Brain microvascular endothelial cell (primary cell): ENCODE measurements around the gene DDX39B.

ENCODE experiments used
- DNase-seq: peaks from one replicate; pipeline ENCODE4 v3.0.0-alpha.2; 2020
- H3K27ac ChIP-seq: fragments of 250-450 bp; sonication (Bioruptor Pico); 2 replicates; pipeline ENCODE4 v1.5.1; 2020; ENCODE audit warnings: mild to moderate bottlenecking, moderate library complexity
- H3K27me3 ChIP-seq: fragments of 250-450 bp; sonication (Bioruptor Pico); replicated peaks from 2 replicates; pipeline ENCODE4 v1.5.1; 2020; ENCODE audit warnings: mild to moderate bottlenecking
- H3K36me3 ChIP-seq: fragments of 250-450 bp; sonication (Bioruptor Pico); replicated peaks from 2 replicates; pipeline ENCODE4 v1.5.1; 2020; ENCODE audit warnings: mild to moderate bottlenecking
- H3K4me3 ChIP-seq: 2 replicates; pipeline ENCODE4 v1.5.1; 2011; ENCODE audit warnings: low read depth, mild to moderate bottlenecking, control low read depth, low read length, moderate library complexity
- in situ Hi-C: cut with HindIII; loops from 2 replicates; pipeline ENCODE4 v1.10.0; 2017; ENCODE audit warnings: low sequenced_read_pairs, low pct_ligation_motif_present
- TF ChIP-seq, protein P1 (sequence below): IDR thresholded peaks from 2 replicates; pipeline ENCODE4 v1.5.1; 2011; ENCODE audit warnings: low read depth, mild to moderate bottlenecking, moderate library complexity, low read length, control low read depth, inconsistent platforms; ENCODE audit errors: missing control alignments

The DDX39B gene

DNA sequence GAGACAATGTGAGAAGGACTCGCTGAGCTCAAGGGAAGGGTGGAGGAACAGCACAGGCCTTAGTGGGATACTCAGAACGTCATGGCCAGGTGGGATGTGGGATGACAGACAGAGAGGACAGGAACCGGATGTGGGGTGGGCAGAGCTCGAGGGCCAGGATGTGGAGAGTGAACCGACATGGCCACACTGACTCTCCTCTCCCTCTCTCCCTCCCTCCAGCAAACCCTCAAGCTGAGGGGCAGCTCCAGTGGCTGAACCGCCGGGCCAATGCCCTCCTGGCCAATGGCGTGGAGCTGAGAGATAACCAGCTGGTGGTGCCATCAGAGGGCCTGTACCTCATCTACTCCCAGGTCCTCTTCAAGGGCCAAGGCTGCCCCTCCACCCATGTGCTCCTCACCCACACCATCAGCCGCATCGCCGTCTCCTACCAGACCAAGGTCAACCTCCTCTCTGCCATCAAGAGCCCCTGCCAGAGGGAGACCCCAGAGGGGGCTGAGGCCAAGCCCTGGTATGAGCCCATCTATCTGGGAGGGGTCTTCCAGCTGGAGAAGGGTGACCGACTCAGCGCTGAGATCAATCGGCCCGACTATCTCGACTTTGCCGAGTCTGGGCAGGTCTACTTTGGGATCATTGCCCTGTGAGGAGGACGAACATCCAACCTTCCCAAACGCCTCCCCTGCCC, 35.2 kb upstream of the DDX39B start:
- TF ChIP-seq, protein P1, sequence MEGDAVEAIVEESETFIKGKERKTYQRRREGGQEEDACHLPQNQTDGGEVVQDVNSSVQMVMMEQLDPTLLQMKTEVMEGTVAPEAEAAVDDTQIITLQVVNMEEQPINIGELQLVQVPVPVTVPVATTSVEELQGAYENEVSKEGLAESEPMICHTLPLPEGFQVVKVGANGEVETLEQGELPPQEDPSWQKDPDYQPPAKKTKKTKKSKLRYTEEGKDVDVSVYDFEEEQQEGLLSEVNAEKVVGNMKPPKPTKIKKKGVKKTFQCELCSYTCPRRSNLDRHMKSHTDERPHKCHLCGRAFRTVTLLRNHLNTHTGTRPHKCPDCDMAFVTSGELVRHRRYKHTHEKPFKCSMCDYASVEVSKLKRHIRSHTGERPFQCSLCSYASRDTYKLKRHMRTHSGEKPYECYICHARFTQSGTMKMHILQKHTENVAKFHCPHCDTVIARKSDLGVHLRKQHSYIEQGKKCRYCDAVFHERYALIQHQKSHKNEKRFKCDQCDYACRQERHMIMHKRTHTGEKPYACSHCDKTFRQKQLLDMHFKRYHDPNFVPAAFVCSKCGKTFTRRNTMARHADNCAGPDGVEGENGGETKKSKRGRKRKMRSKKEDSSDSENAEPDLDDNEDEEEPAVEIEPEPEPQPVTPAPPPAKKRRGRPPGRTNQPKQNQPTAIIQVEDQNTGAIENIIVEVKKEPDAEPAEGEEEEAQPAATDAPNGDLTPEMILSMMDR, result no peak
- H3K27ac ChIP-seq, result no peak overlapping the region
- H3K4me3 ChIP-seq, result no peak overlapping the region
- H3K27me3 ChIP-seq, result no peaks in the 10 kb centered on the region
- DNase-seq, result no peak
- in situ Hi-C loops, result no loop called here
- no peaks in the 10 kb centered on the region for H3K36me3 ChIP-seq

DNA sequence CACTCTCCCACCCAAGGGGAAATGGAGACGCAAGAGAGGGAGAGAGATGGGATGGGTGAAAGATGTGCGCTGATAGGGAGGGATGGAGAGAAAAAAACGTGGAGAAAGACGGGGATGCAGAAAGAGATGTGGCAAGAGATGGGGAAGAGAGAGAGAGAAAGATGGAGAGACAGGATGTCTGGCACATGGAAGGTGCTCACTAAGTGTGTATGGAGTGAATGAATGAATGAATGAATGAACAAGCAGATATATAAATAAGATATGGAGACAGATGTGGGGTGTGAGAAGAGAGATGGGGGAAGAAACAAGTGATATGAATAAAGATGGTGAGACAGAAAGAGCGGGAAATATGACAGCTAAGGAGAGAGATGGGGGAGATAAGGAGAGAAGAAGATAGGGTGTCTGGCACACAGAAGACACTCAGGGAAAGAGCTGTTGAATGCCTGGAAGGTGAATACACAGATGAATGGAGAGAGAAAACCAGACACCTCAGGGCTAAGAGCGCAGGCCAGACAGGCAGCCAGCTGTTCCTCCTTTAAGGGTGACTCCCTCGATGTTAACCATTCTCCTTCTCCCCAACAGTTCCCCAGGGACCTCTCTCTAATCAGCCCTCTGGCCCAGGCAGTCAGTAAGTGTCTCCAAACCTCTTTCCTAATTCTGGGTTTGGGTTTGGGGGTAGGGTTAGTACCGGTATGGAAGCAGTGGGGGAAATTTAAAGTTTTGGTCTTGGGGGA, 34.3 kb upstream of the DDX39B start:
- no peak for DNase-seq
- no peak overlapping the region for H3K27ac ChIP-seq
- in situ Hi-C loops, result no loop called here
- H3K36me3 ChIP-seq, result no peaks in the 10 kb centered on the region
- TF ChIP-seq, protein P1, result no peak
- no peak overlapping the region for H3K4me3 ChIP-seq
- no peaks in the 10 kb centered on the region for H3K27me3 ChIP-seq

DNA sequence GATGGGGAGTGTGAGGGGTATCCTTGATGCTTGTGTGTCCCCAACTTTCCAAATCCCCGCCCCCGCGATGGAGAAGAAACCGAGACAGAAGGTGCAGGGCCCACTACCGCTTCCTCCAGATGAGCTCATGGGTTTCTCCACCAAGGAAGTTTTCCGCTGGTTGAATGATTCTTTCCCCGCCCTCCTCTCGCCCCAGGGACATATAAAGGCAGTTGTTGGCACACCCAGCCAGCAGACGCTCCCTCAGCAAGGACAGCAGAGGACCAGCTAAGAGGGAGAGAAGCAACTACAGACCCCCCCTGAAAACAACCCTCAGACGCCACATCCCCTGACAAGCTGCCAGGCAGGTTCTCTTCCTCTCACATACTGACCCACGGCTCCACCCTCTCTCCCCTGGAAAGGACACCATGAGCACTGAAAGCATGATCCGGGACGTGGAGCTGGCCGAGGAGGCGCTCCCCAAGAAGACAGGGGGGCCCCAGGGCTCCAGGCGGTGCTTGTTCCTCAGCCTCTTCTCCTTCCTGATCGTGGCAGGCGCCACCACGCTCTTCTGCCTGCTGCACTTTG, 33.6 kb upstream of the DDX39B start, which contains the start of gene TNF:
TNF (plus strand) TSS at position 231 of the 567 bp plus-strand sequence; CDS start at position 408, 177 bp downstream.
- TF ChIP-seq, protein P1, result no peak
- no peak for DNase-seq
- Histone ChIP-seq H3K4me3 (no peak within 1 kb of the TSS), H3K27me3 (no peaks in the 10 kb centered on the region), H3K36me3 (no peaks in the 10 kb centered on the region), H3K27ac (no peak within 1 kb of the TSS)
- in situ Hi-C loops, result no loop called here

DNA sequence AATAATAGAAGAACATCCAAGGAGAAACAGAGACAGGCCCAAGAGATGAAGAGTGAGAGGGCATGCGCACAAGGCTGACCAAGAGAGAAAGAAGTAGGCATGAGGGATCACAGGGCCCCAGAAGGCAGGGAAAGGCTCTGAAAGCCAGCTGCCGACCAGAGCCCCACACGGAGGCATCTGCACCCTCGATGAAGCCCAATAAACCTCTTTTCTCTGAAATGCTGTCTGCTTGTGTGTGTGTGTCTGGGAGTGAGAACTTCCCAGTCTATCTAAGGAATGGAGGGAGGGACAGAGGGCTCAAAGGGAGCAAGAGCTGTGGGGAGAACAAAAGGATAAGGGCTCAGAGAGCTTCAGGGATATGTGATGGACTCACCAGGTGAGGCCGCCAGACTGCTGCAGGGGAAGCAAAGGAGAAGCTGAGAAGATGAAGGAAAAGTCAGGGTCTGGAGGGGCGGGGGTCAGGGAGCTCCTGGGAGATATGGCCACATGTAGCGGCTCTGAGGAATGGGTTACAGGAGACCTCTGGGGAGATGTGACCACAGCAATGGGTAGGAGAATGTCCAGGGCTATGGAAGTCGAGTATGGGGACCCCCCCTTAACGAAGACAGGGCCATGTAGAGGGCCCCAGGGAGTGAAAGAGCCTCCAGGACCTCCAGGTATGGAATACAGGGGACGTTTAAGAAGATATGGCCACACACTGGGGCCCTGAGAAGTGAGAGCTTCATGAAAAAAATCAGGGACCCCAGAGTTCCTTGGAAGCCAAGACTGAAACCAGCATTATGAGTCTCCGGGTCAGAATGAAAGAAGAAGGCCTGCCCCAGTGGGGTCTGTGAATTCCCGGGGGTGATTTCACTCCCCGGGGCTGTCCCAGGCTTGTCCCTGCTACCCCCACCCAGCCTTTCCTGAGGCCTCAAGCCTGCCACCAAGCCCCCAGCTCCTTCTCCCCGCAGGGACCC, 32.6 kb upstream of the DDX39B start:
- H3K4me3 ChIP-seq, result no peak overlapping the region
- in situ Hi-C loops, result no loop called here
- no peak overlapping the region for H3K27ac ChIP-seq
- H3K36me3 ChIP-seq, result no peaks in the 10 kb centered on the region
- no peak for DNase-seq
- TF ChIP-seq, protein P1, result no peak
- no peaks in the 10 kb centered on the region for H3K27me3 ChIP-seq

DNA sequence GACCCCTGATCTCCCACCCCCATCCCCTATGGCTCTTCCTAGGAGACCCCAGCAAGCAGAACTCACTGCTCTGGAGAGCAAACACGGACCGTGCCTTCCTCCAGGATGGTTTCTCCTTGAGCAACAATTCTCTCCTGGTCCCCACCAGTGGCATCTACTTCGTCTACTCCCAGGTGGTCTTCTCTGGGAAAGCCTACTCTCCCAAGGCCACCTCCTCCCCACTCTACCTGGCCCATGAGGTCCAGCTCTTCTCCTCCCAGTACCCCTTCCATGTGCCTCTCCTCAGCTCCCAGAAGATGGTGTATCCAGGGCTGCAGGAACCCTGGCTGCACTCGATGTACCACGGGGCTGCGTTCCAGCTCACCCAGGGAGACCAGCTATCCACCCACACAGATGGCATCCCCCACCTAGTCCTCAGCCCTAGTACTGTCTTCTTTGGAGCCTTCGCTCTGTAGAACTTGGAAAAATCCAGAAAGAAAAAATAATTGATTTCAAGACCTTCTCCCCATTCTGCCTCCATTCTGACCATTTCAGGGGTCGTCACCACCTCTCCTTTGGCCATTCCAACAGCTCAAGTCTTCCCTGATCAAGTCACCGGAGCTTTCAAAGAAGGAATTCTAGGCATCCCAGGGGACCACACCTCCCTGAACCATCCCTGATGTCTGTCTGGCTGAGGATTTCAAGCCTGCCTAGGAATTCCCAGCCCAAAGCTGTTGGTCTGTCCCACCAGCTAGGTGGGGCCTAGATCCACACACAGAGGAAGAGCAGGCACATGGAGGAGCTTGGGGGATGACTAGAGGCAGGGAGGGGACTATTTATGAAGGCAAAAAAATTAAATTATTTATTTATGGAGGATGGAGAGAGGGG, 31.7 kb upstream of the DDX39B start:
- TF ChIP-seq, protein P1, result no peak
- in situ Hi-C loops, result no loop called here
- Histone ChIP-seq H3K27me3 (no peaks in the 10 kb centered on the region), H3K27ac (no peak overlapping the region), H3K4me3 (no peak overlapping the region), H3K36me3 (no peaks in the 10 kb centered on the region)
- DNase-seq, result no peak
